NK-92 (cell line): ENCODE results near the gene TACC2.
"Not testable (repeated sequence)": the region's sequence is repeated elsewhere in the genome, so short reads cannot be mapped to it uniquely, and the experiment has no call there.

Experiments
- DNase-seq: peaks from one replicate; lab custom pipeline; 2025; ENCODE audit not compliant: unreplicated experiment; lab: John Stamatoyannopoulos, UW

Gene TACC2

DNA sequence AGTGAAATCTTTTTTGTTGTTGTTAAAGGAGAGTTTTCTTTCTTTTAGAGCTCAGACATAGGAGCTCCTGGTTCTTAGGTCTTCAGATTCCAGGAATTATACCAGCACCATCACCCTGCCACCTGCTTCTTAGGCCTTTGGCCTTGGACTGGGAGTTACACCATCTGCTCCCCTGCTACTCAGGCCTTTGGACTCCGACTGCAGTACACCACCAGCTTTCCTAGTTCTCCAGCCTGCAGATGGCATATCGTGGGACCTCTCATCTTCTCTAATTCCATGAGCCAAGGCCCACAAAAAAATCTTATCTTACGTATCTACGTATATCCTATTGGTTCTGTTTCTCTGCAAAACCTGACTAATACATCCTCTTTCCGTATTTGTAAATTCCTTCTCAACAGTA, 5.1 kb upstream of the TACC2 start:
- no peak for DNase-seq

DNA sequence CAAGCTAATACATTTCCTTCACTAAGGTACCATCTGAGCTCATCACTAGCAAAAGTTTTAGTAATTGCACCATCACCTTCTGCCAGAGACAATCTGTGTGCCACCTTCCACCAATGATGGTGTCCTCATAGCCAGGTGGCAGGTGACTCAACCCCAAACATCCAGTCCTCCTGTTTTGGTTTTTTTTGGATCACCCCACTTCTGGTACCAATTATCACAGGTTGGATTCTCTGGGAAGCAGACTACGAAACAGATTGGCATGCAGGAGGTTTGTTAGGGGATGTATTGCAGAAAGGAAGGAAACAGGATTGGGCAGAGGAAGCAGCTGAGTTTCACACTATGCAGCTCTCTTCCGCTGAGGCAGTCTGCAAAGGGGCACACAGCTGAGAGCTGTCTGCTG, 4.5 kb upstream of the TACC2 start:
- DNase-seq, result no peak

DNA sequence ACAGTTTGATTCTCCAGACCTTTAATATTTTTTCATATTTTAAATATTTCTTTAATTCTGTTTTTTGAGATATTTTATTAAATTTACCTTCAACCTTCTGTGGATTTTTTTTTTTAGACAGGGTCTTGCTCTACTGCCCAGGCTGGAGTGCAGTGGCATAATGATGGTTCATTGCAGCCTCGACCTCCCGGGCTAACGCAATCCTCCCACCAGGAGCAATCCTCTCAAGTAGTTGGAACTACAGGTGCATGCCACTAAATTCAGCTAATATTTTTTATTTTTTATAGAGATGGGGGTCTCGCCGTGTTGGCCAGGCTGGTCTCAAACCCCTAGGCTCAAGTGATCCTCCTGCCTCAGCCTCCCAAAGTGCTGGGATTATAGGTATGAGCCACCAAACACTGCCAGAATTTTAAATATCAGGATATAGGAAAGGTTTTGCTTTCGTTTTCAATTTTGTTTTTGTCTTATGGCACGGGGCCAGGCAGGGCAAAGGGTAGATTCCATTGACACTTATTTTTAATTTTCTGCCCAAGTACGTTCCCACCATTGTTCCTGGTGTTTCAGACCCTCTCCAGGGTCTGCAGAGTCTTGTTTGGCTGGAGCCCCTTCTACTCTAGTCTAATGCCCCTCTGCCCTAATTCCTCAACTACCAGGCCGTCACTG, 1.2 kb downstream of the TACC2 start:
- no peak for DNase-seq

DNA sequence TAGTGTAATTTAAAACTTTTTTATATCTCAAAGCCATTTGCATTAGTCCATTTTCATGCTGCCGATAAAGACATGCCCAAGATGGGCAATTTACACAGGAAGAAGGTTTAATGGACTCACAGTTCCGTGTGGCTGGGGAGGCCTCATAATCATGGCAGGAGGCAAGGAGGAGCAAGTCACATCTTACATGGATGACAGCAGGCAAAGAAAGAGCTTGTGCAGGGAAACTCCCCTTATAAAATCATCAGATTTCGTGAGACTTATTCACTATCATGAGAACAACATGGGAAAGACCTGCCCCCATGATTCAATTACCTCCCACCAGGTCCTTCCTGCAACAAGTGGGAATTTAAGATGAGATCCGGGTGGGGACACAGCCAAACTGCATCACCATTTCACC, 2.8 kb downstream of the TACC2 start:
- DNase-seq, result not testable (repeated sequence)

DNA sequence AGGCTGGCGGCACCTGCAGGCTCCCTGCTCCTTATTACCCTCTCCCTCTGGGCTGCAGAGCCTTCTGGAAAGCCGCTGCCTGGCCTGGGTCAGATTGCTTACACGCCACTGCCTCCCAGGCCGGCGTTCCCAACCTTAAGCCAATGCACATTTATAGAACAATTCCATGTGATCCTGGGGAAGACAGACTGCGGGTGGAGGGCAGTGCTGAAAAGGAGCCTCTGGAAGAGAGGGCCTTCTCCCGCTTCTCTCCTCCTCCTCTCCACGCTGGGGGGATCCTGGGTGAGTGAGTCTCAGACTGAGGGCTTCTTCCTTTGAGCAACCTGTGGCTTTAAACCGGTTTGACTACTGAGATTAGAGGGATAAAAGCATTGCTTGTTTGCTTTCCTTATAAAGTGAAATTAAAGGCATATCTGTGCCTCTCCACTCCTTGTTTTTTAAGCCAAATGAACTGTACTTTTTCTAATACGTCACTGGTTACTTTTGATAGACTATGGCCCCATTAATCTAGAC, 5.5 kb downstream of the TACC2 start:
- DNase-seq, result no peak

DNA sequence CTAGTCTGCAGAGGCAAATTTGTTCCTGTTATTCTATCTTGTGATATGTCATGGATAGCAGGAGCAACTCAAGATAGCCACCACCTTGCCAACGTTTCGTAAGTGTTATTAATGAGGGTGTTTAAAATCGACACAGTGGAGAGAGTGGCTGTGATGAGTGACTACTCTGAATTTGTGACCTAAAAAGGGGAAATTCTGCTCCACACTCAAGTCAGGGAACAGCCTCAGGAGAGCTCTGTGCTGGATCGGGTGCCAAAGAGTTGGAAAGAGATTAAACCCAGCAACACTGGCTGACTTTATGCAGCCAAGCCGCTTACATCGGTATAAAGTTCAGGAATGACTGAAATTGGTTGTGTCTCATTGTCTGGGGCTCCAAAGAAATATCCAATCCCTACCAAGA, 9.5 kb downstream of the TACC2 start:
- no peak for DNase-seq

DNA sequence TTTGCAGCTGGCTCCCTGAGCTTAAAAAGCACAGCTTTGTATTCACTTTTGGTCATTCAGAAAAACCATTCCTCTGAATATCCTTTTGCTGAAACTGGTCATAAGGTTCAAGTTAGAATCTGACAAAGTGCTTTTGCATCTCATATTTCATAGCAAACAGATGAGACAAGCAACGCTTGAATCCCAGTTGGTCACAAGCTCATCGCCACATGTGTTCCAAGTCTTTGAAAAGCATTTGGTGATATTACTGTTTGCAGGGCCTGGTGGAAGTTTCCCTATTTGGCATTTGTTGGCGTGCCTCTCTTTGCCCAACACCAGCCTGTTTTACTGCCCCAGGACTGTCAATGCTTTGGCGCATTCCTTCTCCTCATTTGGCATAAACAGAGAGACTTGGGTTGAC, 10.3 kb downstream of the TACC2 start:
- DNase-seq, result no peak

DNA sequence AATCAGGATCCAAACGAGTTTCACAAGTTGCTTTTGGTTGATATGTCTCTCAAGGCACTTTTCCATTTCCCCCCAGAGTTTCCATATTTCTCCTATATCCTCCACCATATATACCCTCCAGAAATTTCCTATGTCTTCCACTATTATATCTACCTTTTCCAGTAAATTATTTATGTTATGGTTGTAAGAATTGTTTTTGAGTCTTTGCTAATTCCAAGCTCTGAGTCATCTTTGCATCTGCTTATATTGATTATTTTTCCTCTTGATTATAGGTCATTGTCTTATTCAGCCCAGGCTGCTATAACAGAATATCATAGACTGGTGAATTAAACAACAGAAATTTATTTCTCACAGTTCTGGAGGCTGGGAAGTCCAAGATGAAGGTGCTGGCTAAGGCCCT, 12.7 kb downstream of the TACC2 start:
- no peak for DNase-seq

DNA sequence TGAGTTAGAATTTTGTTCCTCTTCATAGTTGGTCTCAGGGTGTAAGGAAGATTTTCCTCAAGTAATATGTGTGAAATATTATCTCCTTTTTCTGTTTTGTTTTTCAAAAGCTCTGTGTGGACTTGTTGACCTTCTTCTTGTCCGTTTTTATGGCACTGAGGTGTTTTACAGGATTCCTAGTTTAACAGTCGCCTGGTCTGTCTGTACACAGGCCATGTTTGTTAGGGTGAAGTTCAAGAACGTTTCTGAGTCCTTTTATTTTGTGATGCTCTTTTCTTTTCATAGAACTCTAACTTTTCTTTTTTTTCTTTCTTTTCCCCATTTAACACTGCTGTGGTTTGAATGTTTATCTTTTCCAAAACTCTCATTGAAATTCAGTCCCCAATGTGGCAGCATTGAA, 18.5 kb downstream of the TACC2 start:
- DNase-seq, result no peak

DNA sequence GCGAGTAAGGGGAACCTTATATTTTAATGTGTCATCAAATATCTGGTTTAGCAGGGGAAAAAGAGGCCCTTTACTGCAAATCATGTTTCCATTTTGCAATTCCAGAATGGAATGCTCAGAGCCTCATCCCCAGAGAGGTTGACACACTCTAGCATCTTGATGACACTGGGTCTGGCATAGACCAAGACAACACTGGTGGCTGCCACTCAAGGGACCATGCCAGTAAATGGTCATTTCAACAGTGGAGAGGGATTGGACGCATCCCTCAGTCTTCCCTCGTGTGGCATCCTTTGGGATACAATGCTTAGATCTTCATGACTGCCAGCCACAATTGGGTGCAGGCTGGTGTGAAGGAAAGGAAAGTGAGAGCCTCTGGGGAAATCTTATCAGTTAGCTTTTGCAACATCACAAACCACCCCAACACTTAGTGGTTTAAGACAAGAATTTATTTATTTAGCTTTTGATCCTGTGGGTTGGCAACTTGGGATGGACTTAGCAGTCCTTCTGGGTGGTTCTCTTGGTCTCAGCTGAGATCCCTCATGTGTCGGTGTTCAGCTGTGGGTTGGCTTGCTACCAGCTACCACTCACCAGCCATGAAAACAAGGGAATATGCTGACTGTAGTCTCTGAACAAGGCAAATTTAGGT, 21.6 kb downstream of the TACC2 start:
- no peak for DNase-seq

DNA sequence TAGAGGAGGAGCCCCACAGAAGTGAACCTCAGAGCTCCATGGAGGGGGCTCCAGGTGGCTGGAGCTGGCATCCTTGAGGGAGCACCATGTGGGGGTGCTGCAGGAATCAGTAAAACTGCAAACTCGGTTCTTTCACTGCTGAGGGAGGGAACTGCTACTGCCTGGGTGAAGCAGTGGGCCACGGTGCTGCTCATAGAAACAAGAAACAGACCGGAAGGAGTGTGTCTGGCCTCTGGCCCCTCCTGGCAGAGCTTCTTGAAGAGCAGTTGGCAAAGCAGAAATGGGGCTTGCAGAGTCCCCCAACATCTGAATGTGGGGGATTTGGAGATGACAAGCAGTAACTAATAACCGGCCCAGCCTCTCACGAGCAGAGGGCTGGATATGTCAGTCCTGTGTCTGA, 23.8 kb downstream of the TACC2 start:
- DNase-seq, result no peak

DNA sequence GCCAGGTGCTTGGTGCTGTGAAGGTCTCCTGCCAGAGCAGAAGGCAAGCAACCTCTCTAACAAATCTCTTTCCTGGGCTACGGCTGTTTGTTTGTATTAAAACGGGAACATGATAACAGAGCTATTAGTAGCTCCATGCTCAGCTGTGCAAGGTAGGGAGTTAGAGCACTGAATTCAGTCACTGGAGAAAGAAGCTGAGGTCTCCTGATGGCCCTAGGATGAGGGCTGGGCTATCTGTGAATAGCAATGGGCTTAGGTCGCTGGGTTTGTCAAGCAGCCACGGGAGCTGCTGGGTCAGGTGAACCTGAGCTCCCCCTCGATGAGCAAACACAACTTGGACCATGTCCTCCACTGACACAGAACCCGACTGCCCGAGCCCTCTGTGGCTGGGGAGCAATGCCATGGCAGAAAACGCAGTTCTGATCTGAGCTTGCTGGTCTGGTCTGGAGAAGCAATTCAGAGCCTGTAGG, 24.4 kb downstream of the TACC2 start:
- no peak for DNase-seq

DNA sequence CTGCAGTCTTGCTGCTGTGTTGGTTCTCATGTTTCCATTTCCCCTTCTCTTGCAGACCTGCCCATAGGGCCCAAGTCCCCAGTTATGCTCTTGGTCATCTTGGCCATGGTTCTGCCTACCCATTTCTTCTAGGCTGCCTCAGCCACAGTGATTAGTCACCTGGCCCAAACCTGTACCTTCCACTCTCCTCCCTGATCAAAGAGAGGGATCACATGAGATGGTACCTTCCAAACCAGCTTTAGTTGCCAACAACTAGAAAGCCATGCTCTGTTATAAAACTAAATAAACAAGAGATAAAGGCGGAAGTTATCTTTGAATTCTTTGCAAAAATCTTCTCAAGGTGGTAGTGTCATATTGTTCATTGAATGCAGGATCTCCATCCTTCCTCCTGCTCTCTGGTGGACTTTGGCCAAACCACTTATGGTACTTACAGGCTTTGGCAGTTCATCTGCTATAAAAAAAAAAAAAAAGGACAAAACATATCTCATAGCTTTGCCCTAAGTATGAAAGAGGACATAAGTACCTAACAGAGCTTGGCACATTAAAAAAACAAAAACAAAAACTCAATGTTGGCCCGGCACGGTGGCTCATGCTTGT, 25.8 kb downstream of the TACC2 start:
- no peak for DNase-seq

DNA sequence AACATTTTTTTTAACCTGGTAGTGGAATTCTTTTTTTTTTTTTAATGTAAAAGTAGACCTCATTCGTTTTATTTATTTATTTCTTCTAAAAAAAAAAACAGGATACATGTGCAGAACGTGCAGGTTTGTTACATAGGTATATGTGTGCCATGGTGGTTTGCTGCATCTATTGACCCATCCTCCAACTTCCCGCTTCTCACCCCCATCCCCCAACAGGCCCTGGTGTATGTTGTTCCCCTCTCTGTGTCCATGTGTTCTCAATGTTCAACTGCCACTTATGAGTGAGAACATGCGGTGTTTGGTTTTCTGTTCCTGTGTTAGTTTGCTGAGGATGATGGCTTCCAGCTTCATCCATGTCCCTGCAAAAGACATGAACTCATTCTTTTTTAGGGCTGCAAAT, 29.0 kb downstream of the TACC2 start:
- DNase-seq, result not testable (repeated sequence)

DNA sequence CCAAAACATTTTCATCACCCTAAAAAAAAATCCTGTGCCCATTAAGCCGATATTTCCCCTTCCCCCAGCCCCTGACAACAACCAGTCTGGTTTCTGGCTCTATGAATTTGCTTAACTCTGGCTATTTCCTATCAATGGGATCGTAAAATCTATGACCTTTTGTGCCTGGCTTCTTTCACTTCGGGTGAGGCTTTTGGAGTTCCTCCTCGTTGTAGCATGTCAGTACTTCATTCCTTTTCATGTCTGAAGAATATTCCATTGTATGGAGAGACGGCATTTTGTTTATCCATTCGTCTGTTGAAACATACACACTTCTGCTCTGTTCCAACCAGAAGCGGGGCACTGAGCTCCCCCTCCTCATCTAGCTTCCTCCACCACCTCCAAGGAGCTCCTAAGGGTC, 29.5 kb downstream of the TACC2 start:
- no peak for DNase-seq

DNA sequence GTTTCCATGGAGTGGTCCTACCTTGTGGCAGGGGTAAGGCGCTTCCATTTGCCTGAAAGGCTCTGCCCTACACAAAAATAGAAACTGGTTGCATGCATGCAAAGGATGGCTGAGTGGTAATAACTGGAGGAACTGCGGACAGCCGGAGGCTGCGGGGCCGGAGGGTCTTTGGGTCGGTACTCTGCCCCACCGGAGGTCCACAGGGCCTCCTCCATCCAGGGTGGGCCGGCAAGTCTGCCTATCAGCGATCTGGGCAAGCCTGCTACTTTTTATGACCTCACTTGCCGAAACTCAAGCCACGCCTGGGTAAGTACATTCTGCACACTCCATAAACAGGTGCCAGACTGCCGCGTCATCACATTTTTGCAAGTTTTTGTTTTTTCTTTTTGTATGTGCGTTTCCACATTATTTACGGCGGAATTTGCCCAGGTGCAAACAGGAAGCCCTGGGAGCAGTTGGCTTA, 30.0 kb downstream of the TACC2 start:
- DNase-seq, result no peak

DNA sequence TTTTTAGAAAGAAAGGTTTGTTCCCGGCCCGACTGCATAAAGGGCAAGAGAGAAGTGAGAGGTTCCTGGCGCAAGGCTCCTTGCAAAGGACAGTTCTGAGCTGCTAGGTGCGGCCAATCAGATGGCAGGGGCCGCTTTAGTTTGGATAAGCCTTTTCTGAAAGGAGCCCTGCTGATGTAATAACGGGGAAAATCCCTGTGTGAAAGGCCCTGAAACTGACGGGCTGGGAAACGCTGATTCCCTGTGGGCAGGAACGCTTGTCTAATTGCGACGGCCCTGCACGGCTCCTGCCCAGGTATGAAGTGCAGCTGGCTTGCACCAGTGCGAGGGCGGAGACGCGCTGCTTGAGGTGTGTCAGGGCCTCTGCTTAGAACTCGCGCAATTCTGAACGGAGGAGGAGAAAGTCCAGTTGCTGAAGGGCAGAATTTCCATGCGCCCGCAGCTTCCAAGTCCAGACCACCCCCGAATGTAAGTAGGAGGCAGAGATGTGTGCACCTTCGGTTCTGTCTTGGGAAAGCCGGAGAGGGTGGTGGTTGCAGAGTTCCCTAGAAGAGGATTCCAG, 30.5 kb downstream of the TACC2 start:
- DNase-seq, result no peak

DNA sequence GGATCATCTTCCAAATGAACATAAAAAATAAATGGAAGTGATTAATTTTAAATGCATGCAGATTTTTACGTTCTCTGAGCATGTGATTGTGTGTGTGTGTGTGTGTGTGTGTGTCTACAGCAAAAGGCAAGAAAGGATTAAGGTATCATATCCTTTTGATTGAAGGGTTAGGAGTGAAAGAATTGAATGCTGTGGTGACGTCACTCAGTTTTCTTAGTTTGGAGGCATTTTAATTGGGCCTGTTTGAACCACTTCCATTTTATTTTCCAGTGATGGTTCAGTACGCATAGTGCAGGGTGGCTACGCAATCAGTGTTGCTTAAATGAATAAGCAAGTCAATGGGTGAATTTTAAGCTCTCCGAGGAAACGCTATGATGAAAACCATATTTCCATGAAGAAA, 31.3 kb downstream of the TACC2 start:
- no peak for DNase-seq

DNA sequence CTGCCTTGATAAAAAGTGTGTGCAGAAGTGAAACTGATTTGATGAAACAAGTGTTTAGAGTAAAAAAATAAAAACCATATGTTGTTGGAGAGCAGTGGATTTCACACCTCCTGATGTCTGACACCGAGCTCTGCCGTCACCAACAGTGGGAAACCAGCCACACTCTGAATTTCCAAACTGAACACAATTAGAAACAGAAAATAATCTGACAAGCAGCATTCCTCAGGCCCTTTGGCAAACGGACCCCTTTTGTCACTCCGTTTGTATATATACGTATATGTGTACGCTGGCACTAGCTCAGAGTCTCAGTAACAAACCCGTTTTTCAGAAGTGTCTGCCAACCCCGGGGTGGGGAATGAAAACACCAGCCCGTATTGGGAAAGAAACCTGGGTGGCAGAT, 32.4 kb downstream of the TACC2 start:
- DNase-seq, result no peak

DNA sequence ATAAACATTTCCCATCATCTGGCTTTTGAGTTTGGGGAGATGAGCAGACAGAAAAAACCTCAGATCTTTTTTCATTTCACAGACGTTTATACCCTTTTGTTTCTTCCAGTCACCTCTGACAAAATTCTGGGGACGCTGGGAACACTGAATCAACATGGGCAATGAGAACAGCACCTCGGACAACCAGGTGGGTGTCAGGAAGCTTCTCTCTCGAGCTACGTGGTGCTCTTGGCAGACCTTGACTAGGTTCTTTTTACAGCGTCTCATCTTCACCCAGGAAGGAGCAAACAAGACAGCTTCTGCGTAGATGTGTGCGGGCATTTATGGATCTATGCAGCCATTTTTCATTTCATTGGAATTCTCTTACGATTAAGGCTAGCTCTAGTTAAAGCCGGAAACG, 32.9 kb downstream of the TACC2 start:
- DNase-seq, result no peak

DNA sequence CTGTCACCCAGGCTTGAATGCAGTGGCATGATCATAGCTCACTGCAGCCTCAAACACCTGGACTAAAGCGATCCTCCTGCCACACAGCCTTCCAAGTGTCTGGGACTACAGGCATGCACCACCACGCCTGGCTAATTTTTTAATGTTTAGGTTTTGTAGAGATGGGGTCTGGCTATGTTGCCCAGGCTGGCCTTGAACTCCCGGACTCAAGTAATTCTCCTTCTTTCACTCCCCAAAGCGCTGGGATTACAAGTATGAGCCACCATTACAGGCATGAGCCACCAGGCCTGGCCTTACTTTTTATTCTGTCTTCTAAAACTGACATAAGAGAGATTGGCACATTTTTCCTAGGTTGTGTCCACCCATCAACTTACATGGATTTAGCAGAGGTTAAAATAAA, 33.3 kb downstream of the TACC2 start:
- no peak for DNase-seq

DNA sequence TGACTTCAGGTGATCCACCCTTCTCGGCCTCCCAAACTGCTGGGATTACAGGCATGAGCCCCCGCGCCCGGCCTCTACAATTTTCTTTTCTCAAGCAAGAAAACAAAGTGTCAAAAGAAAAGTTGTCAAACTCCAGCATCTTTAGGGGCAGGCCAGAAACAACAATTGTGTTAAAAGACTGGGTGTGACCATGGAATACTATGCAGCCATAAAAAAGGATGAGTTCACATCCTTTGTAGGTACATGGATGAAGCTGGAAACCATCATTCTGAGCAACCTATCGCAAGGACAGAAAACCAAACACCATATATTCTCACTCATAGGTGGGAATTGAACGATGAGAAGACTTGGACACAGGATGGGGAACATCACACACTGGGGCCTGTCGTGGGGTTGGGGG, 34.3 kb downstream of the TACC2 start:
- DNase-seq, result not testable (repeated sequence)
